Stimulated activated naive CD4-positive, alpha-beta T cell treated with Interleukin-2 at 50 U/mL for 16 hours (primary cell): ENCODE measurements around the gene GAPDHS.
A peak's percentile ranks its signal among the peaks of the same experiment; 100 is the strongest.

ENCODE experiments used
- DNase-seq: peaks from one replicate; lab custom pipeline; 2025; lab: John Stamatoyannopoulos, UW

The GAPDHS gene

GRCh38 chr19:35540356-35540927, 7.2 kb downstream of the GAPDHS start:
- DNase-seq: no peak

- DNase-seq: no peak
Measured at GRCh38 chr19:35542209-35542608, 9.0 kb downstream of the GAPDHS start.

GRCh38 chr19:35543280-35544109, 10.2 kb downstream of the GAPDHS start:
- DNase-seq: no peak

GRCh38 chr19:35544110-35544802, 11.0 kb downstream of the GAPDHS start:
- DNase-seq: no peak

- peak; percentile 76 for DNase-seq
Measured at GRCh38 chr19:35545001-35545854, 12.0 kb downstream of the GAPDHS start, which contains the start of gene TMEM147. TMEM147 (plus strand) TSS chr19:35545626; CDS start chr19:35545740, 114 bp downstream.

- DNase-seq: peak; percentile 58
Measured at GRCh38 chr19:35545855-35546381, 12.7 kb downstream of the GAPDHS start.

- no peak for DNase-seq
Measured at GRCh38 chr19:35546532-35546931, 13.3 kb downstream of the GAPDHS start.

GRCh38 chr19:35549174-35549788, 16.0 kb downstream of the GAPDHS start:
- DNase-seq: peak; percentile 28

GRCh38 chr19:35549879-35550523, 16.7 kb downstream of the GAPDHS start:
- no peak for DNase-seq

GRCh38 chr19:35551091-35551810, 18.0 kb downstream of the GAPDHS start:
- no peak for DNase-seq

- DNase-seq: no peak
Measured at GRCh38 chr19:35552534-35553384, 19.5 kb downstream of the GAPDHS start.

- DNase-seq: no peak
Measured at GRCh38 chr19:35553385-35554000, 20.2 kb downstream of the GAPDHS start.

GRCh38 chr19:35554076-35554475, 20.8 kb downstream of the GAPDHS start:
- no peak for DNase-seq

GRCh38 chr19:35555301-35556005, 22.2 kb downstream of the GAPDHS start:
- DNase-seq: no peak

GRCh38 chr19:35556025-35556590, 22.9 kb downstream of the GAPDHS start:
- DNase-seq: no peak

- DNase-seq: no peak
Measured at GRCh38 chr19:35556846-35557538, 23.7 kb downstream of the GAPDHS start.
